Neuronal stem cell (in vitro differentiated cells): ENCODE results near the gene GADL1.

Source experiments
- DNase-seq: peaks from one replicate; pipeline ENCODE4 v3.0.0-alpha.2; 2013; ENCODE audit warnings: low spot score
- H2AFZ ChIP-seq: one replicate; pipeline ENCODE4 v1.6.1; 2013; ENCODE audit warnings: mild to moderate bottlenecking, low read length, inconsistent platforms
- H2AK5ac ChIP-seq: 2 replicates; pipeline ENCODE4 v1.6.1; 2013; ENCODE audit warnings: low read depth, mild to moderate bottlenecking, inconsistent platforms, low read length, moderate library complexity, mixed read lengths
- H2BK120ac ChIP-seq: 2 replicates; pipeline ENCODE4 v1.6.1; 2013; ENCODE audit warnings: low read depth, mild to moderate bottlenecking, inconsistent platforms, low read length, moderate library complexity, mixed read lengths
- H2BK12ac ChIP-seq: one replicate; pipeline ENCODE4 v1.6.1; 2013; ENCODE audit warnings: low read length, inconsistent platforms
- H2BK15ac ChIP-seq: 2 replicates; pipeline ENCODE4 v1.6.1; 2013; ENCODE audit warnings: mild to moderate bottlenecking, low read length, inconsistent platforms, mixed read lengths
- H2BK5ac ChIP-seq: one replicate; pipeline ENCODE4 v1.6.1; 2013; ENCODE audit warnings: inconsistent platforms, mild to moderate bottlenecking, low read length, moderate library complexity
- H3K14ac ChIP-seq: one replicate; pipeline ENCODE4 v1.6.1; 2013; ENCODE audit warnings: low read length, inconsistent platforms
- H3K18ac ChIP-seq: 2 replicates; pipeline ENCODE4 v1.6.1; 2013; ENCODE audit warnings: low read length, inconsistent platforms
- H3K23ac ChIP-seq: 2 replicates; pipeline ENCODE4 v1.6.1; 2013; ENCODE audit warnings: low read depth, mild to moderate bottlenecking, mixed read lengths, low read length, inconsistent platforms; ENCODE audit not compliant: poor library complexity
- H3K27ac ChIP-seq: replicated peaks from 3 replicates; pipeline ENCODE4 v1.5.1; 2013; ENCODE audit warnings: low read length, inconsistent platforms
- H3K27me3 ChIP-seq, 3 experiments: 2 replicates each; pipeline ENCODE4 v1.6.1; 2013; ENCODE audit warnings: low read length in 3 of 3, mild to moderate bottlenecking in 2 of 3, inconsistent platforms in 1 of 3, low read depth in 1 of 3, mixed read lengths in 1 of 3, moderate library complexity in 1 of 3; ENCODE audit not compliant: control insufficient read depth in 3 of 3, insufficient read depth in 3 of 3
- H3K36me3 ChIP-seq, 2 donors: replicated peaks in 1 of 2; 2 replicates each; pipeline ENCODE4 v1.6.1; 2013; ENCODE audit warnings: low read length in 2 of 2; ENCODE audit not compliant: control insufficient read depth in 2 of 2, insufficient read depth in 2 of 2
- H3K4ac ChIP-seq: 2 replicates; pipeline ENCODE4 v1.6.1; 2013; ENCODE audit warnings: inconsistent platforms, mild to moderate bottlenecking, low read length, moderate library complexity
- H3K4me1 ChIP-seq, 2 donors: 1 replicate in 1 of 2; 2 replicates in 1 of 2; pipeline ENCODE4 v1.6.1; 2013; ENCODE audit warnings: low read length in 2 of 2, low read depth in 1 of 2; ENCODE audit not compliant: control insufficient read depth in 2 of 2, insufficient read depth in 1 of 2
- H3K4me2 ChIP-seq: one replicate; pipeline ENCODE4 v1.6.1; 2013; ENCODE audit warnings: mild to moderate bottlenecking, low read length, inconsistent platforms; ENCODE audit not compliant: insufficient read depth, poor library complexity, severe bottlenecking
- H3K4me3 ChIP-seq, 2 donors: 2 replicates each; pipeline ENCODE4 v1.5.1; 2013; ENCODE audit warnings: low read length in 2 of 2, mild to moderate bottlenecking in 2 of 2, inconsistent platforms in 1 of 2, moderate library complexity in 1 of 2
- H3K79me1 ChIP-seq: one replicate; pipeline ENCODE4 v1.6.1; 2013; ENCODE audit warnings: low read depth, mild to moderate bottlenecking, inconsistent platforms, low read length, moderate library complexity
- H3K9ac ChIP-seq: one replicate; pipeline ENCODE4 v1.6.1; 2013; ENCODE audit warnings: mild to moderate bottlenecking, low read depth, low read length, inconsistent platforms; ENCODE audit not compliant: poor library complexity
- H3K9me3 ChIP-seq, 2 donors: replicated peaks in 1 of 2; 2 replicates each; pipeline versions ENCODE3 to v1.6.1; 2013; ENCODE audit warnings: low read length in 2 of 2, mild to moderate bottlenecking in 2 of 2, inconsistent platforms in 1 of 2, low read depth in 1 of 2, mixed read lengths in 1 of 2, moderate library complexity in 1 of 2; ENCODE audit not compliant: control insufficient read depth in 2 of 2, insufficient read depth in 1 of 2
- H4K8ac ChIP-seq: one replicate; pipeline ENCODE4 v1.6.1; 2013; ENCODE audit warnings: low read depth, mild to moderate bottlenecking, inconsistent platforms, low read length, moderate library complexity
- H4K91ac ChIP-seq: one replicate; pipeline ENCODE4 v1.6.1; 2013; ENCODE audit warnings: low read length, low read depth, mild to moderate bottlenecking, inconsistent platforms; ENCODE audit not compliant: poor library complexity
- WGBS, 2 donors: extraction: QIAGEN DNeasy Blood & Tissue Kit; methylation state at CpG; one replicate each; pipeline ENCODE4 v1.1.7; 2013; ENCODE audit warnings: missing lambda C conversion rate in 2 of 2, mixed read lengths in 1 of 2; ENCODE audit not compliant: insufficient read length in 2 of 2, insufficient replicate concordance in 1 of 2; ENCODE audit errors: extremely low coverage in 2 of 2; 5-methylcytosine and 5-hydroxymethylcytosine counted together

GADL1 gene

DNA sequence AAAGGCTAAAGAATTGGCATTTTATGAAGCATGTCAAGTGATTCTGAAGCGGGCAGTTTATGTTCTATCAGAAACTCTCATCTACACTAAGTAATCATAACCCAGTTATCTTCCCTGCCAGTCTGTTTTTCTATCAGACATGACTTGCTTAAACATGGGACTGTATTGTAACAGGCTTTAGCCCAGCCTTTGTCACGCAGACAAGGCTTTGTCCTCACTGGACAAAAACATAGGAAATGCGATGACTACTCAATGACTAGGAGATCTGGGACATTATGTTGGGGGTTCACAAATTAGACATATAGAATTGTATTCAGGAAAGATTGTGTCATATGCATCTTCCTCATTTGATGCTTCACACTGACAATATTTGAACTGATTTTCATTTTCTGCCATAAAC is 115.5 kb downstream of the GADL1 start:
- Histone ChIP-seq H3K23ac (no peak overlapping the region), H2BK12ac (no peak overlapping the region), H2AK5ac (no peak overlapping the region), H3K4ac (no peak overlapping the region), H3K4me1 (no peaks in the 10 kb centered on the region), H3K4me2 (no peak overlapping the region), H2BK120ac (no peak overlapping the region), H3K27ac (no peak overlapping the region), H2BK5ac (no peak overlapping the region), H4K8ac (no peak overlapping the region), H3K9ac (no peak overlapping the region), H4K91ac (no peak overlapping the region), H2BK15ac (no peak overlapping the region), H3K9me3 (no peaks in the 10 kb centered on the region), H3K4me3 (no peak overlapping the region), H3K14ac (no peak overlapping the region), H3K79me1 (no peaks in the 10 kb centered on the region), H2AFZ (no peak overlapping the region), H3K36me3 (no peaks in the 10 kb centered on the region), H3K27me3 (no peaks in the 10 kb centered on the region), H3K18ac (no peak overlapping the region)
- WGBS, 2 donors, result no CpG with 5 or more reads among the region's 3 CpGs
- DNase-seq, result no peak

DNA sequence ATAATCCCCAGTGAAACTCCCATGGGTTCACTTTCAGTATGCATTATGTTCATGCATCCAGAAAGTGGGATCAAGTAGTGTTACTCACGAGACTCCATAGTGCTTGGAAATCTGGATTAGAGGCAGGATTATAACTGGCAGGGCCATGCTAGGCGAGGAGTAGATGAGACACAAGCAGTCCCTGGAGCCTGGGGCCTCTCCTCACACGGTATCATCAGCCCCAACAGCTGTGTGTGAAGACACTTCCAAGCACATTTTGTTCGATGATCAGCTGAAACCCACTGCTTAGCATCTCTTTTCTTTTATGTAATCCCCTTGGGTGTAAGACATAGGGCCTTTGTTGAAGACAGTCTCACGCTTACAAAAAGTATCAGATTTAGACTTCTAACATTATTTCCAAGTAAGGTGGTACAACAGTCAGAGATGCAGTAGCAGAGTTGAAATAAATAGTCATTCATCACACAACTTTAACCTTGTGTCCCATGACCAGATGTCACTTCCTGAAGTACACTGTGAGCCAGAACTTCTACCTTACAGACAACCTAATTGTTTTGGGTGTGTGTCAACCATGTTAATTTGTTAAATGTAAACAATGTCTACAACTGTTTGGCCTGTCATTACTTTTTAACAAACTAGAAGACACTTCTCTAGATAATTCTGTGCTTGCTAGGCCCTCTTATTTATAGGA is 116.9 kb downstream of the GADL1 start:
- Histone ChIP-seq H3K23ac (no peak overlapping the region), H3K36me3 (no peaks in the 10 kb centered on the region), H3K4me2 (no peak overlapping the region), H2BK120ac (no peak overlapping the region), H3K4ac (no peak overlapping the region), H3K27me3 (no peaks in the 10 kb centered on the region), H3K18ac (no peak overlapping the region), H3K14ac (no peak overlapping the region), H3K4me3 (no peak overlapping the region), H2AFZ (no peak overlapping the region), H4K8ac (no peak overlapping the region), H3K9ac (no peak overlapping the region), H3K27ac (no peak overlapping the region), H2BK12ac (no peak overlapping the region), H4K91ac (no peak overlapping the region), H2AK5ac (no peak overlapping the region), H3K79me1 (no peaks in the 10 kb centered on the region), H2BK15ac (no peak overlapping the region), H3K9me3 (no peaks in the 10 kb centered on the region), H3K4me1 (no peaks in the 10 kb centered on the region), H2BK5ac (no peak overlapping the region)
- no CpG with 5 or more reads among the region's 5 CpGs for WGBS, 2 donors
- no peak for DNase-seq

DNA sequence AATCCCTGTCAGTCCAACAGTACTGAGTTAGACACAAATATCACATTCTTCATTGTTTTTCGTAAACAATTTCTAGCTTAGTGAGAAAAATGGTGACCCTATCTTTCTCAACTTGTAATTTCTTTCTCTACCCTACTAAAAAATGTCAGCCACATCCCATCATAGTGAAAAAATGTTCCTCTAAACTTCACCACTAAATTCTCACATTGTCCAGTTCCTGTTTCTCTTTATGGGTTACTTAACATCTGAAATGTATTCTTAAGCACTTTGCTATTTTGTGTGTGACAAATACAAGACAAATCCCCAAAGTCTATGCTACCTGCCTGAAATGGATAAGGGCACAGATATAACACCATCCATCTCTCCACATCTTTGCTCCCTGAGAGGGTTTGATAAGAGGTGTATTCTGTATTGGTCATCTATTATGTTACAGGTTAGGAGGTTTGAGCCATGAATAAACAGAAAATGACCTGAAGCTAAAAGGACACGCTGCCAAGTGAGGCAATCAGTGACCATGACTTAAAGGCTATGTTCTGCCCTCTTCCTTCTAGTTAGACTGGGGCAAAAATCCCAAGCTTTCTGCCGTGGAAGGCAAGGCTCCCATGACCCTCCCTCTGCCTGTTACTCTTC is 118.2 kb downstream of the GADL1 start:
- Histone ChIP-seq H4K91ac (no peak overlapping the region), H3K18ac (no peak overlapping the region), H2BK12ac (no peak overlapping the region), H3K9ac (no peak overlapping the region), H3K4me1 (no peaks in the 10 kb centered on the region), H3K4me2 (no peak overlapping the region), H2AK5ac (no peak overlapping the region), H3K9me3 (no peaks in the 10 kb centered on the region), H3K4ac (no peak overlapping the region), H3K27me3 (no peaks in the 10 kb centered on the region), H4K8ac (peak overlapping the region; percentile 29), H2BK5ac (no peak overlapping the region), H3K4me3 (no peak overlapping the region), H2BK120ac (no peak overlapping the region), H2AFZ (no peak overlapping the region), H3K14ac (no peak overlapping the region), H2BK15ac (no peak overlapping the region), H3K79me1 (no peaks in the 10 kb centered on the region), H3K36me3 (no peaks in the 10 kb centered on the region), H3K23ac (no peak overlapping the region), H3K27ac (no peak overlapping the region)
- WGBS, 2 donors, result no CpG with 5 or more reads among the region's 3 CpGs
- DNase-seq, result no peak

DNA sequence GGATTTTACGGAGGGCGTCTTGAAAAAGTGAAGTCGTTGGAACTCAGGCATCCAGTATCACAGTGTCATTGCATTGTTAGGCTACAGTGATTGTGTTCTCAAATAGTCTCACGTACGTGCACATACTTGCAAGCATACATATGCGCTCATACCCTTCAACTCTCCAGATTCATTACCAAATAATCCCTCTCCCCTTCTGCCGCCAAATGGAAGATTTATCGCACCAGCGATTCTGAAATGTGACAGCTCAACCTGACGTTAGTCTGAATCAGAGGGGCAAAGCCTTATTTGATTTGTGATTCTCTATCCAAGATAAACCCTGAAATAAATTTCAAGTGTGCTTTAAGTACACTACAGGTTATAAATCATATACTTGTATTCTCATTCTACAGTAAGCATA is 119.4 kb downstream of the GADL1 start:
- Histone ChIP-seq H3K79me1 (no peaks in the 10 kb centered on the region), H2BK5ac (no peak overlapping the region), H3K18ac (no peak overlapping the region), H4K8ac (no peak overlapping the region), H3K36me3 (no peaks in the 10 kb centered on the region), H2BK12ac (no peak overlapping the region), H4K91ac (no peak overlapping the region), H2BK15ac (no peak overlapping the region), H3K4me3 (no peak overlapping the region), H3K14ac (no peak overlapping the region), H2AFZ (no peak overlapping the region), H3K9ac (no peak overlapping the region), H3K27ac (no peak overlapping the region), H2AK5ac (no peak overlapping the region), H3K4ac (no peak overlapping the region), H3K4me1 (peaks cover 0 to 6% of the 10 kb centered on the region in 2 donors), H2BK120ac (no peak overlapping the region), H3K27me3 (no peaks in the 10 kb centered on the region), H3K4me2 (no peak overlapping the region), H3K9me3 (no peaks in the 10 kb centered on the region), H3K23ac (no peak overlapping the region)
- WGBS, 2 donors, result no CpG with 5 or more reads among the region's 10 CpGs
- no peak for DNase-seq
